Measurements from ENCODE around the gene HMGA1. TPM values are rescaled to one million over a fixed set of nuclear protein-coding genes. Genes with fewer than 3 reads are reported as not detected.

HMGA1 gene
- total and polyA plus RNA-seq, 2 of the 13 experiments (the other 11 are each of a cell fraction or from before 2014, with no cell fraction given), result 117 to 145 TPM

- TF ChIP-seq ZNF136 (CRISPR knock-in tag; IDR thresholded peaks at IDR 0.05; ENCODE audit: low read depth) (no peak), PAX8 (CRISPR knock-in tag; IDR thresholded peaks at IDR 0.05; ENCODE audit: borderline replicate concordance) (peak; percentile 67; the same call in 1 of the 2 replicates), MXD4 (CRISPR knock-in tag; IDR thresholded peaks at IDR 0.05) (peak; percentile 93; the same call in 1 of the 2 replicates), HES4 (CRISPR knock-in tag; IDR thresholded peaks at IDR 0.05; ENCODE audit: borderline replicate concordance) (peak; percentile 99), ZNF275 (CRISPR knock-in tag; IDR thresholded peaks at IDR 0.05; ENCODE audit: borderline replicate concordance) (peak; percentile 98), PLSCR1 (CRISPR knock-in tag; IDR thresholded peaks at IDR 0.05; ENCODE audit: borderline replicate concordance) (peak; percentile 94; the same call in 1 of the 2 replicates), ZSCAN31 (CRISPR knock-in tag; IDR thresholded peaks at IDR 0.05; ENCODE audit: low read depth) (peak; percentile 98), ZSCAN30 (CRISPR knock-in tag; IDR thresholded peaks at IDR 0.05) (no peak), SOX13 (IDR thresholded peaks at IDR 0.05) (no peak), SOX13 (CRISPR knock-in tag; conservative IDR thresholded peaks at IDR 0.05 in 1 of 2, IDR thresholded peaks at IDR 0.05 in 1 of 2) (peak in 1 of 2 experiments; percentile 11; a peak in 1 of 4 replicates), PLRG1 (conservative IDR thresholded peaks at IDR 0.05) (no peak), ZFY (CRISPR knock-in tag; IDR thresholded peaks at IDR 0.05) (peak; percentile 95), GABPB1 (CRISPR knock-in tag; IDR thresholded peaks at IDR 0.05) (peak; percentile 88), AKNA (CRISPR knock-in tag; IDR thresholded peaks at IDR 0.05; ENCODE audit: borderline replicate concordance) (no peak), ZNF224 (CRISPR knock-in tag; IDR thresholded peaks at IDR 0.05) (peak; percentile 84; the same call in 1 of the 2 replicates), PHF21A (CRISPR knock-in tag; IDR thresholded peaks at IDR 0.05) (peak; percentile 90)
Observed at GRCh38 chr6:34237722-34238584, 1.3 kb downstream of the HMGA1 start (continued).

All from HepG2 (cell line).